ENCODE measurements around the gene KLHL26. TPM values are rescaled to one million over a fixed set of nuclear protein-coding genes. Genes with fewer than 3 reads are reported as not detected.

The KLHL26 gene, protein sequence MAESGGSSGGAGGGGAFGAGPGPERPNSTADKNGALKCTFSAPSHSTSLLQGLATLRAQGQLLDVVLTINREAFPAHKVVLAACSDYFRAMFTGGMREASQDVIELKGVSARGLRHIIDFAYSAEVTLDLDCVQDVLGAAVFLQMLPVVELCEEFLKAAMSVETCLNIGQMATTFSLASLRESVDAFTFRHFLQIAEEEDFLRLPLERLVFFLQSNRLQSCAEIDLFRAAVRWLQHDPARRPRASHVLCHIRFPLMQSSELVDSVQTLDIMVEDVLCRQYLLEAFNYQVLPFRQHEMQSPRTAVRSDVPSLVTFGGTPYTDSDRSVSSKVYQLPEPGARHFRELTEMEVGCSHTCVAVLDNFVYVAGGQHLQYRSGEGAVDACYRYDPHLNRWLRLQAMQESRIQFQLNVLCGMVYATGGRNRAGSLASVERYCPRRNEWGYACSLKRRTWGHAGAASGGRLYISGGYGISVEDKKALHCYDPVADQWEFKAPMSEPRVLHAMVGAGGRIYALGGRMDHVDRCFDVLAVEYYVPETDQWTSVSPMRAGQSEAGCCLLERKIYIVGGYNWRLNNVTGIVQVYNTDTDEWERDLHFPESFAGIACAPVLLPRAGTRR
- total RNA-seq (2014; rRNA removed; shearing (Covaris generic)): 7.0 TPM in 2 replicates

DNA sequence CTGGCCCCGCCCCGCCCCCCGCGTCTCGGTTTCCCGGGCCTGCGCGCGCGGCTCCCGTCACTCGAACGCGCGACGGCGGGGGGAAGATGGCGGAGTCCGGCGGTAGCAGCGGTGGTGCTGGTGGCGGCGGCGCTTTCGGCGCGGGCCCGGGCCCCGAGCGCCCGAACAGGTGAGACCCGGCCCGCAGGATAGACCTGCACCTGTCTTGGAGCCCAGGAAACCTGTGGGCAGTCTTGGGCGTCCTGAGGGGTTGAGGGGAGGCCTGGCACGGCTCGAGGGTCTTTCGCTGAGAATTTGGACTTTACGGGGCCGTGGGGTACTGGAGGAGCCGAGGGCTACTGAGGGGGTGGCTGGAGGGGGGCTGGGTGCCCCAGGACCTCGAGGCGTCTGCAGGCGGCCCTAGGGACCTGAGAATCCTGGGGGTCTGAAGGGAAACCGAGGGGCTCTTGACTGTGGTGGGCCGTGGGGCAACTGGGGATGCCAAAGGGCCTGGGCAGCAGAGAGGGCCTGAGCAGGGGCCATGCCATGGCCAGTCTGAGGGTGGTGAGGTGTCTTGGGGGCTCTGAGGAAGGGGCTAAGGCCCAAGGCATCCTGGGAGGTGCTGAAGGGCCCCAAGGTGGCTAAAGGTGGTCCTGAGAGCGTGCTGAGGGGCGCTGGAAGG lies at the start of gene KLHL26:
Gene KLHL26 (plus strand): TSS at position 60 of the 661 bp plus-strand sequence. CDS start 27 bp downstream, at position 87.

DNA sequence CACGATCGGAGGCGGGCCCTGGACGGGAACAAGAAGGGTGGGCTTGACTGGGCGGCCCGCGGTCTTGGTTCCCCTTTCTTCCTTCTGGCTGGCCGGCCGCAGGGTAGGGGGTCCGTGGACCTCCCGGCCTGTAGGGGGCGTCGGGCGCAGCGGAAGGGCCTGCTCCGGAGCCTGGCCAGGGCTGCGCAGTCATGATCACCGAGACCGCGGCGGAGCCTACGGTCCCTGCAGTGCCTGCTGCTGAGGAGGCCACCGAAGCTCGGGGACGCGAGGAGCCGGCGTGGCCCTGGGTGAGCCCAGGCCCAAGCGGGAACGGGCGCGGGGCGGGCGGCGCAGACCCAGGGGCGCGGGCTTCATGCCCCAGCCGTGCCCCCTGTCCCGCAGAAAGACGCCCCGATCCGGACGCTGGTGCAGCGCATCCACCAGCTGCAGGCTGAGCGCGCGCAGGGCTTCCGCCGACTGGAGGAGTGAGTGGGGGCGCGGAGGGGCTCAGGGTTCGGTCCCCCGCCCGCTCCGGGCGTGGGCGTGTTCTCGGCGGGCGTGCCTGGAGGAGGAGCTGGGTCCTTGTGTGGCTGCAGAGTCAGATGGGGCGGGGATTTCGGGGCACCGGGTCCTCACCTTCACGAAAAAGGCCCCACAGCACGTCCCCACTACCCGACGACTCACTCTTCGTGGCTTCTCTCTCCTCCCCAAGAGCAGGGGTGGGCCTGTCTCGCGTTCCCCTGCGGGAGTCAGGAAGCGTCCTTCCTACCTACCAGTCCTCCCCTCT lies 48.0 kb upstream of the KLHL26 start, which contains the start of gene REX1BD:
Gene REX1BD (plus strand): TSS at position 188 of the 769 bp plus-strand sequence. CDS start 4 bp downstream, at position 192.

DNA sequence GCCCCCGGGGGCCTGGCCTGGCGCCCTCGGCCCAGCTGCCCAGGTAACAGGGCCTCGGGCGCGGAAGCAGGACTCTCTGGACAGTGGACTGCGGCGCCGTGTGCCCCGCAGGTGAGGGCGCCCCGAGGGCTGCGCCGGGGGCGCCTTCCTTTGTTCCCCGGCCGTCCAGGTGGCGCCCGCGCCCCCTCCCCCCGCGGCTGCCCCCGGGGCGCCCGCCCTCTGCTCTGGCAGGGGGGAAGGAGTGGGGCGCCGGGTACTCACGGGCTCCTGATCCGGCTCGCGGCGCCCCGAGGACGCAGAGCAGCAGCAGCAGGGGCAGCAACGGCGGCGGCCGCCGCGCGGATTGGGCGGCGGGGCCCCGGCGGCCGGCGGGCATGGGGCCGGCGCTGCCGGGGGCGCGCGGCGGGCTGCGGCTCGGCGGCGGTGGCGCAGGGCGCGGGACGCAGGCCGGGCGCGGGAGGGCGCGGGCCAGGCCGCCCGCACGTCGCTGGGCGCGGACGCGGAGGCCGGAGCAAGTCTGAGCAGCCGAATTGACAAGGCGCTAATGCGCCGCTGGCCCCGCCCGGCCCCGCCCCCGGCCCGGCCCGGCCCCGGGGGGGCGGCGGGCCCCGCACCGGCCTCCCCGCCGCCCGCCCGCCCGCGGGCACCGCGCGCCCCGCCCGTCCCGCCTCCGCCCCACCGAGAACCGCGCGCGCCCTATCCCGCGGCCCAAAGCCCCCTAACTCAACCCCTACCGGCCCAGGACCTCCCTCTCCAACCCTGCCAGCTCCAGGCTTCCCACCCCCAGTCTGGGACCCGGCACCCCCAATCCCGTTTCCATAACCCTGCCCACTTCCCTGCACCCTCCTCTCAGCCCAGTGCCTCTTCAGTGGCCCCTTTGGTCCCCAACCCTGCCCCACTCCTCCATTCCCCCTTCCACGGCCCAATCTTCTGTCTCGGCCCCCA lies 30.3 kb upstream of the KLHL26 start, which contains the start of gene CRLF1:
Gene CRLF1 (minus strand): TSS at position 519 of the 945 bp plus-strand sequence. CDS start 143 bp downstream, at position 376.

DNA sequence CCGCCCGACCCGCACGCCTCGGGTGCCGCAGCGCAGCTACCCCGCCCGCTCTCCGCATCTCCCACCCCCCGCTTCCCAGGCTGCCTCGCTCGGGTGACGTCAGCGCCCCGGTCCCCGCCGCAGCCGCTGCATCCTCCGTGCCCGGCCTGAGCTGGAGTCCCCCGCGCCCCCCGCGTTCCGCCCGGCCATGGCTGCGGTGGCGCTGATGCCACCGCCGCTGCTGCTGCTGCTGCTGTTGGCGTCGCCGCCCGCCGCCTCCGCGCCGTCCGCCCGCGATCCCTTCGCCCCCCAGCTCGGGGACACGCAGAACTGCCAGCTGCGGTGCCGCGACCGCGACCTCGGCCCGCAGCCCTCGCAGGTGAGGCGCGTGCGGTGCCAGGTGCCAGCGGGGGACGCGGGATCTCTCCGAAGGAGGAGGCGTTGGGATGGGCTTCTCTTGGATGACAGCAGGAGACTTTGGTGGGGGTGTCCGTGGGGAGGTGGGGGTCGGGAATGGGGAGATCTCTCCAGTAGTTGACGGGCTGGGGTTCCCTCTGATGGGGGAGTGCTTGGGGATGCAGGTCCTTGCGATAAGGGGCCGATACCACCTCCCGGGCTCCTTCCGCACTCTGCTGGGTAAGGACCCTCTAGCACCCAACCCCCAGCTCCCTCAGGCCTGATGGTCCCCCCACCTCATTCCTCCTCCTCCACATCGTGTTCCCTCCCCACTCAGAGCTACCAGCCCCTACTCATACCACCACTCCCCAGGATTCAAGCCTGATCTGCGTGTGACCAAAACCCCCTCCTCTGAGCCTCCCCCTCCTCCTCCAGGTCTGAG lies 23.8 kb upstream of the KLHL26 start, which contains the start of gene TMEM59L:
Gene TMEM59L (plus strand): TSS at position 99 of the 817 bp plus-strand sequence. CDS start 89 bp downstream, at position 188.

DNA sequence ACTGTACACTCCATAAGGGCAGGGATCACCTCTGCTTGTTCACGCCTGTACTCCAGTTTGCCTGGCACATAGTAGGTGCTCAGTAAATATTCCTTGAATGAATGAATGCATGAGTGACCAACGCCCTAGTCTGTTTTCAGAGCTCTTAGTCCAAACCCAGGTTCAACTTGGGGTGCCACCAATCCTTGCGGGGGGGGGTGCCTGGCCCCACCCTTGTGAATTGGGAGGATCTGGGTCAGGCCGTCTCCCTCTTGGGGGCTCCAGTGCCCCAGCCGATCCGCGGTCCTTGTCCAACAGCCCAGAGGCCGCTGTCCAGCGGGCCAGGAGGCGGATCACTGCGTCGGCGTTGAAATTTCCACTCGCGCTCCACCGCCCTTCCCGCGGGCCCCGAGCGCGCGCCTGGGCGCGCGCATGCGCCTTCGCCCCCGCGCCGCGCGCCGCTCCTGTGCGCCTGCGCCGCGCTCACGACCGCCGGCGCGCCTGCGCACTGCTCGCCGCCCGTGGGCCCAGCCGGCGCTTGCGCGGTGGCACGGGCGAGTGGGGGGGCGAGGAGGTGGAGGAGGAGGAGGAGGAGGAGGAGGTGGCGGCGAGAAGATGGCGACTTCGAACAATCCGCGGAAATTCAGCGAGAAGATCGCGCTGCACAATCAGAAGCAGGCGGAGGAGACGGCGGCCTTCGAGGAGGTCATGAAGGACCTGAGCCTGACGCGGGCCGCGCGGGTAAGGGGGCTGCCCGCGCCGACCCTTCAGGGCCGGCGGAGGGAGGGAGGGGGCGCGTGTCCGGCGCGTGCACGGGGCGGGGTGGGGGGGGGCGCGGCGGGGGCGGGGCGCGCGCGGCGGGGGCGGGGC lies 46.5 kb downstream of the KLHL26 start, which contains the start of gene CRTC1:
Gene CRTC1 (plus strand): TSS at position 572 of the 849 bp plus-strand sequence. CDS start 23 bp downstream, at position 595.

Small RNAs within 50 kb of the gene (small RNA-seq; reads per million reads assigned to genes)
- gene RN7SL155P: not detected

Other genes starting within 250 kb of the KLHL26 start
- 0.15 TPM in 1 of 2 replicates, not detected in the other for gene LRRC25, start 239.4 kb upstream of the KLHL26 start, total RNA-seq (2014; rRNA removed; shearing (Covaris generic))
- gene SSBP4, start 217.6 kb upstream of the KLHL26 start, total RNA-seq (2014; rRNA removed; shearing (Covaris generic)): 135 and 183 TPM in 2 replicates
- 26.3 and 35.8 TPM in 2 replicates for gene ISYNA1, start 198.9 kb upstream of the KLHL26 start, total RNA-seq (2014; rRNA removed; shearing (Covaris generic))
- 21.9 and 26.6 TPM in 2 replicates for gene ELL, start 115.0 kb upstream of the KLHL26 start, total RNA-seq (2014; rRNA removed; shearing (Covaris generic))
- gene FKBP8, start 93.5 kb upstream of the KLHL26 start, total RNA-seq (2014; rRNA removed; shearing (Covaris generic)): 270 and 281 TPM in 2 replicates
- 170 and 182 TPM in 2 replicates for gene KXD1, start 79.2 kb upstream of the KLHL26 start, total RNA-seq (2014; rRNA removed; shearing (Covaris generic))
- gene UBA52, start 65.2 kb upstream of the KLHL26 start, total RNA-seq (2014; rRNA removed; shearing (Covaris generic)): 1,318 and 1,387 TPM in 2 replicates
- gene REX1BD, start 48.2 kb upstream of the KLHL26 start, total RNA-seq (2014; rRNA removed; shearing (Covaris generic)): 185 and 235 TPM in 2 replicates
- gene CRLF1, start 30.2 kb upstream of the KLHL26 start, total RNA-seq (2014; rRNA removed; shearing (Covaris generic)): 6.0 and 9.8 TPM in 2 replicates
- gene TMEM59L, start 24.2 kb upstream of the KLHL26 start, total RNA-seq (2014; rRNA removed; shearing (Covaris generic)): 2.0 and 2.5 TPM in 2 replicates
- 7.3 and 7.5 TPM in 2 replicates for gene CRTC1, start 46.7 kb downstream of the KLHL26 start, total RNA-seq (2014; rRNA removed; shearing (Covaris generic))
- not detected in 2 replicates for gene COMP, start 154.3 kb downstream of the KLHL26 start, total RNA-seq (2014; rRNA removed; shearing (Covaris generic))
- 101 and 111 TPM in 2 replicates for gene UPF1, start 194.9 kb downstream of the KLHL26 start, total RNA-seq (2014; rRNA removed; shearing (Covaris generic))

Data from A375 (cell line).